GM12878 (cell line): ENCODE measurements around the gene IGSF1.

Experiments used
- CTCF ChIP-seq, 3 experiments: IDR thresholded peaks in 2 of 3; conservative IDR thresholded peaks in 1 of 3; 2 replicates each; pipeline ENCODE4 v1.5.1; 2011; ENCODE audit warnings: low read depth in 3 of 3, low read length in 3 of 3, mild to moderate bottlenecking in 3 of 3, control low read depth in 2 of 3, moderate library complexity in 2 of 3, inconsistent platforms in 1 of 3, mixed read lengths in 1 of 3; ENCODE audit not compliant: control insufficient read depth in 2 of 3, insufficient read depth in 1 of 3; ENCODE audit errors: extremely low read depth in 1 of 3
- GABPA ChIP-seq: IDR thresholded peaks from 2 replicates; pipeline ENCODE4 v1.6.1; 2014; ENCODE audit warnings: antibody characterized with exemption, low read depth, mild to moderate bottlenecking, inconsistent platforms
- JUND ChIP-seq: IDR thresholded peaks from 2 replicates; pipeline ENCODE4 v1.6.1; 2012; ENCODE audit warnings: low read depth, mild to moderate bottlenecking, low read length, improper control_type of control experiment, moderate library complexity
- RELA ChIP-seq: fragments of 450-650 bp; IDR thresholded peaks from 2 replicates; pipeline ENCODE4 v1.8.0; 2014; ENCODE audit warnings: borderline replicate concordance; ENCODE audit not compliant: partially characterized antibody
- SMARCA5 ChIP-seq: fragments of 450-650 bp; IDR thresholded peaks from 2 replicates; pipeline ENCODE4 v1.6.1; 2017; ENCODE audit warnings: mild to moderate bottlenecking
- SPI1 ChIP-seq: IDR thresholded peaks from 2 replicates; pipeline ENCODE4 v1.6.1; 2011; ENCODE audit warnings: low read depth, mild to moderate bottlenecking, low read length, moderate library complexity, borderline replicate concordance; ENCODE audit not compliant: insufficient read depth
- SUZ12 ChIP-seq: fragments of 200-600 bp; sonication (generic); IDR thresholded peaks from one replicate; pipeline ENCODE4 v1.6.1; 2018; ENCODE audit warnings: antibody characterized with exemption, mild to moderate bottlenecking; ENCODE audit not compliant: unreplicated experiment

- TF ChIP-seq CTCF (IDR thresholded peaks at IDR 0.05 in 2 of 3, conservative IDR thresholded peaks at IDR 0.05 in 1 of 3; ENCODE audit: control insufficient read depth in 2 of 3, extremely low read depth in 1 of 3, insufficient read depth in 1 of 3, low read depth in 3 of 3, low read length in 3 of 3): no peak
- no peak for TF ChIP-seq SMARCA5
- no peak for TF ChIP-seq JUND
- no peak for TF ChIP-seq GABPA
- no peak for TF ChIP-seq SUZ12
- no peak for TF ChIP-seq SPI1
- no peak for TF ChIP-seq RELA
Observed at GRCh38 chrX:131288188-131288587, 918 bp downstream of the IGSF1 start.
